KBM-7 (cell line): ENCODE results near the gene SYMPK.

Experiments
- DNase-seq: peaks from one replicate; pipeline ENCODE4 v3.0.0-alpha.2; 2015
- in situ Hi-C: fragments of 300-500 bp; cut with MboI; formaldehyde crosslinking; loops from 2 replicates; pipeline ENCODE4 v1.14.3; 2020; ENCODE audit warnings: low sequenced_read_pairs, low pct_unique_long_range_greater_than_20kb, mixed read lengths

Gene SYMPK

DNA sequence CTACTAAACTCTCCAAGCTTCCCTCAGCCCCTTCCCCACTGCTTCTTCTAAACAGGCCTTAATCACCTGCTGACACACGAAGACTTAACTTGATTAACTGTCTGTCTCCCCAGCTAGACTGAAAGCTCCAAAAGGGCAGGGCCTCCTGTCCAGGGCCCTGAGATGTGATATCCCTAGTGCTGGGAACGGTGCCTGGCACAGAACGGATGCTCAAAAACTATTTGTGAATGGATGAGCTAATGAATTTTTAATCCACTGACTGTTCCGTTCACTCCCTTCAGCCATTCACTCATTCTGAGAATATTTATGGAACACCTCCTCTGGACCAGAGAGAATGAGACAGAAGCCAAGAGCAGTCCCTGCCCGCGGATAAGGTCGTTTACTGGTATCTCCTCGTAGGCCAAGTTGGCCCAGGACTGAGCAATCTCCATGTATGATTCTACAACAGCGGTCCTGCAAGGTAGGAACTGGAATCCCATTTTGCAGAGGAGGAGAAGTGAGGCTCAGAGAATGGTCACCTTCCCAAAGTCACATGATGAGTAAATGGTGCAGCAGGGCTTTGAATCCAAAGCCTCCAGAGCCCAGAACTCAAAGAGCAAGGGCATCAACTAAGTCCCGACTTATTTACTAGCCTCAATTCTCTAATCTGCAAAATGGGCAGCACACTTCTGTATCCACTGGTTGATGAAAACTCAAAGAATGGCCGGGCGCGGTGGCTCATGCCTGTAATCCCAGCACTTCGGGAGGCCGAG lies 73.7 kb downstream of the SYMPK start:
- in situ Hi-C loops: no loop called here
- no peak for DNase-seq

GRCh38 chr19:45786533-45786894 lies 76.4 kb downstream of the SYMPK start:
- in situ Hi-C loops: no loop called here

GRCh38 chr19:45785781-45786532 lies 77.0 kb downstream of the SYMPK start:
- DNase-seq: no peak
- in situ Hi-C loops: no loop called here

More at GRCh38 chr19:45786533-45786894, 76.4 kb downstream of the SYMPK start:
- DNase-seq: no peak

DNA sequence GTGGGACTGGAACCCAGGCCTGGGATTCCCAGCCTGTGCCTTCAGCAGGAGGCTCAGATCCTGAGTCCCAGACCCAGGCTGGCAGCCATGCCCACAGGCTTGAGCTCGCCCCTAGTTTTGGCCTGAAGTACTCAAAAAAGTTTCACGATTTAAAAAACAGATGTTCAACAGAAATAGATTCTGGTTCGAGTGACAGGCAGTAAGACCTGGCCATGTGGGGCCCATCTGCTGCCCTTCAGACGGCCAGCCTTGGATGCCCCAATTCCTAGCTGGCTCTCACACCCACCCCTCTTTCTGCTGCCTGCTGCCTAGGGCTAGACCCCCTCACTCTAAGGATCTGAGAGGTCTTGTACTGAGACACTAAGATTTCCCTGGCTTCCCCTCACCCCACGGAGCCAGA lies 77.8 kb downstream of the SYMPK start:
- DNase-seq: no peak

GRCh38 chr19:45784096-45784495 lies 78.9 kb downstream of the SYMPK start:
- in situ Hi-C loops: no loop called here
- no peak for DNase-seq

More for the DNA sequence above, 77.8 kb downstream of the SYMPK start:
- in situ Hi-C loops: no loop called here

DNA sequence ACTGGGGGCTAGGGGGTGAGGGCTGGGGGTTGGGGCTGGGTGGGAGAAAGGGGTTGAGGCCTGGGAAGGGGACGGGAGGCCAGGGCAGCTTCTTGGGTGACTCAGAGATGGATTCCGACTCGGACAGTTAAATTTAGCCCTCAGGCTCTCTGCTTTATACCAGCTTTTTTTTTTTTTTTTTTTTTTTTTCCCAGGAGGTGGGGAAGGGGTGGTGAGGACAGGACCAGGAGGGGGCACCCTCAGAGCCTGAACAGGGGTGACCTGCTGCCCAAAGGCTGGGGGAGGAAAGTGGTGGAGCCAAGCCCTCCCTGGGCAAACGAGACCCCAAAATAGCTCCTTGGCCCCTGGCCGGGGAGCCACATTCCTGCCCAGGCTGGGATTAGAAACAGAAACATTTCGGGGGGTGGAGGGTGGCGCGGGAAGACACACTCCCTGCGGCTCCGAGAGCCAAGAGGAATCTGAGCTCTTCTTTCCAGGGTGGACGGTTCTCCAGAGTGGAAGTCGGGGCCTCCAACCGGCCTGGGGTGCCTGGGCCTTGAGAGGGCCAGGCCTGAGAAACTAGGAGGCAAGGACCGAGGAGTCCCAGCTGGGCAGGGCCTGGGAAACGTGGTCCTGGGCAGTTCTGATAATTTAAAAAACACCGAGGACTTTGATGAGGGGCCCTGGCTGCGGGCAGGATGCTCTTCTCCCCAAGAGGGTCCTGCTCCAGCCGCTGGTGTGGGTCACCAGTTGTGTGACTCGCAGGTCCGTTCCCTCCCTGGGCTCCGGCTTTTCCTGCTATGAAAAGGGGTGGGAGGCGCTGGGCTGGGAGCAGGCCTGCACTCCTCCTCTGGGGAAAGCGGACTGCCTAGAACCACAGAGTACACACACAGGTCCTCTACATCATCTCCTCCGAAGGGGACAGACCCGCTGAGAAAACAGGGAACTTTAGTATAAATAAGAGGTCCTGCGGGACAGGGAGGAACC lies 79.8 kb downstream of the SYMPK start:
- in situ Hi-C loops: no loop called here
- DNase-seq: no peak

- in situ Hi-C loops: no loop called here
- no peak for DNase-seq
Observed at GRCh38 chr19:45782162-45782691, 80.7 kb downstream of the SYMPK start, which contains the start of gene DMPK. TSS of gene DMPK (minus strand) at chr19:45782490. CDS start at chr19:45782352, 138 bp downstream.

DNA sequence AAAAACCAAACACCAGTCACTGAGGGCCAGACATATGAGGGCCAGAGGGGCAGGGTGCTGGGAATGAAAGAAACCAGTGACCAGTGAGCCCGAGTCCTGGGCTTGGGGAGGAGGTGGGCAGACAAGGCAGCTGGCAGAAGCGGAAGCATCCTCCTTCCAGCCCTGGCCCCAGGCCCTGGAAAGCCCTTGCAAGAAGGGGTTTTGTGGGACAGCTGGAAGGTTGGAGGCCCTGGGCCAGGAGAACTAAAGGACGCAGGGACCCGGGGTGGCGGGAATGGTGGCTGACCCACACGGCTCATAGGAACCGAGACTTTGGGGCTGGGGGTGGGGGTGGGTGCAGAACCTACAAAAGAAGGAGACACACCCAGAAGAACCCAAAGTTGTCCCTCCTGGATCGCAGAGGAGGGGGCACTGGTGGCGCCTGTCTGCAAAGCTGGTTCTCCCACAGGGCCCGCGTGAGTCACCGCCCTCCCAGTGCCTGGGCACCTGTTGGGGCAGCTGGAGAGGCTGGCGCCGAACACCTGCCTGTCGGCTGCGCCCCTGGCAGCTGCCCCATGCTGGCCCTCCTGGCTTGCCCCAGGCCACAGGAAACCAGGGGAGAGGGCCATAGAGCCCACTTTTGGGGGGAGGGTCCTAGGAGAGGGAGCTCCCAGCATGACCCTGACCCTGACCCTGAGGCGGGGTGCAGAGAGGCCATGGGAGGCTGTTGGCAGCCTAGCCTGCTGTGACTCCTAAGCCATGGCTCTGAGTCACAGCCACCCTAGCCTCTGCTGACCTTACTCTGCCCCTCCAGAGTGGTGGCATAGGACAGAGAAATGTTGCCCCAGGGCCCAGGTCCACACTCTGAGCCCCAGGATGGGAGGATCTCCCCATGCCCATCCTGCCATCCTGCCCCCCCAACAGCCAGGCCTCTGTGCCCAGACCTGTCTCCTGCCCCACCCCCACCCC lies 81.5 kb downstream of the SYMPK start:
- DNase-seq: no peak
- in situ Hi-C loops: no loop called here

GRCh38 chr19:45780448-45781213 lies 82.3 kb downstream of the SYMPK start:
- in situ Hi-C loops: no loop called here
- no peak for DNase-seq

DNA sequence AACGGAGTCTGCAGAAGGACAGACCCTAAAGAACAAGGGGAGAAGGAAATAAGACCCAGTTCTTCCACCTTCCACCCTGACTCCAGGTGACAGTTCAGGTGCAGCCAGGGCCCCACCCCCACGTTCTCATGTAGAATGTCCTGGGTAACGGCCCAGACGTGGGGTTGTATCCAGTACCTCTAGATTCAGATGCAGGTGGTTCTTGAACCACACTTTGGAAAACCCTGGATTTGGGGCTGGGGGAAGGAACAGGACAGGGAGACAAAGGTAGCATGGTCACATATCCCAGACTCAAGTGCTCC lies 82.8 kb downstream of the SYMPK start:
- in situ Hi-C loops: no loop called here
- no peak for DNase-seq

DNA sequence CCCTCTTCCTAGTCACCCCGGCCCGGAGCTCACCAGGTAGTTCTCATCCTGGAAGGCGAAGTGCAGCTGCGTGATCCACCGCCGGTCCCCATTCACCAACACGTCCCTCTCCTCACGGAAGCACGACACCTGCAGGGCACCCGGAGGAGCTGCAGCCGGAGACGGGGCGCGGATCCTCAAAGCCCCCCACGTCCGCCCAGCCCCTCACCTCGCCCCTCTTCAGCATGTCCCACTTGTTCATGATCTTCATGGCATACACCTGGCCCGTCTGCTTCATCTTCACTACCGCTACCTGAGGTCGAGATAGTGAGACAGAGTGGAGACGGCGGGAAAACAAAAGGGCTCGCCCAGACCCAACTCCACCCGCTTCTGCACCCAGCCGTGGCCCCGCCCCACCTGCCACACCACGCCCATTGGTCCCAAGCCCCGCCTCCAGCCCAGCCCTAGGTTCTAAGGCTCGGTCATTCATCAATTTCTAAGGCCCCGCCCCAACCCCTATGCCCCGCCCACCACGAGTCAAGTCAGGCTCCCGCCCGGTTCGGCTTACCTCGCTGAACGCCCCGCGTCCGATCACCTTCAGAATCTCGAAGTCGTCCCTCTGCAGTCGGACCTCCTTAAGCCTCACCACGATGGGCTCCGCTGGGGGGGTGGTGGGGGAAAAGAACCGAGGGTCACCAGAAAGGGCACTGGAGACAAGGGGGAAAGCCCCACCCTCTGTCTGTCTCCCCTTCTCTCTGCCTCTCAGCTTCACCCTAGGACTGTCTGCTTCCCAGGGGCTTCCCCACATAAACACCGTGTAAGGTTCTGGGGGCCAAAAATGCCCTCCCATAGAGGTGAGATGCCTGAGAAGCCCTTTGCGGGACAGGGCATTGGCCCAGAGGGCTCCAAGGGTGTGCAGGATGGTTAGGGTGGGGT lies 83.5 kb downstream of the SYMPK start:
- in situ Hi-C loops: no loop called here
- peak; percentile 84 for DNase-seq

GRCh38 chr19:45778010-45778661 lies 84.8 kb downstream of the SYMPK start:
- no peak for DNase-seq
- in situ Hi-C loops: no loop called here

DNA sequence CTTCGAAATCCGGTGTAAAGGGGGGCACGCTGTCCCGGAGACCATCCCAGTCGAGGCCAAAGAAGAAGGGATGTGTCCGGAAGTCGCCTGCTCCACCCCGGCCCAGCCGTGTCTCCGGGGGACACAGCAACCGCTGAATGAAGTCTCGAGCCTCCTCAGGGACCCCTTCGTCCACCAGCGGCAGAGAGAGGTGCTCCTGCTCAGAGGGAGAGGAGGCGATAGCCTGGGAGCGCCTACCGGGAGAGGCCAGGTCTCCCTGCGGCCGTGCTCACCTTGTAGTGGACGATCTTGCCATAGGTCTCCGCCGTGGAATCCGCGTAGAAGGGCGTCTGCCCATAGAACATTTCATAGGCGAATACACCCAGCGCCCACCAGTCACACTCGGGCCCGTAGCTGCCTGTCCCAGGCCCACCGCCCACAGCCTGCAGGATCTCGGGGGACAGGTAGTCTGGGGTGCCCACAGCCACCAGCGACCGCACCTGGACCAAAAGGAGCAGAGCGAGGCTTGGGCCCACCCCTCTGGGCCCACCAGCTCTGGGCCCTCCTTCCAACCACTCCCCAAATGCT lies 85.5 kb downstream of the SYMPK start:
- DNase-seq: no peak
- in situ Hi-C loops: no loop called here

GRCh38 chr19:45774765-45775164 lies 88.2 kb downstream of the SYMPK start:
- in situ Hi-C loops: no loop called here
- DNase-seq: no peak

DNA sequence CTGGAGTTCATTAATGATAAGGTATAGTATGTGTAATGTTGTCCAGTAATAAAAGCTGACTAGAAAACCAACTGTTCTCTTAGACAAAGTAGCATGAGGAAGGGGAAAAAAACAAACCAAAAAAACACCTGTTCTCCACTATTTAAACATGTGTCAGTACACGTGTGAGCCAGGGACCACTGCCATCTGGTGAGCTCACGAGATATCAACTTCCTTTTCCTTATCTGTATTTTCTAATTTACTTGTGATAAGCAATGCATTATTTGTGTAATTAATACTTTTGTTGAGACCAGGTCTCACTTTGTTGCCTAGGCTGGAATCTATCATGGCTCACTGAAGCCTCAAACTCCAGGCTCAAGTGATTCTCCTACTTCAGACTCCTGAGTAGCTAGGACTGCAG lies 89.6 kb downstream of the SYMPK start:
- in situ Hi-C loops: no loop called here
- no peak for DNase-seq

GRCh38 chr19:45772912-45773311 lies 90.0 kb downstream of the SYMPK start:
- in situ Hi-C loops: no loop called here

More at GRCh38 chr19:45772912-45773311, 90.0 kb downstream of the SYMPK start:
- DNase-seq: no peak
